Measurements from ENCODE around the gene LMBRD1.

The LMBRD1 gene

DNA sequence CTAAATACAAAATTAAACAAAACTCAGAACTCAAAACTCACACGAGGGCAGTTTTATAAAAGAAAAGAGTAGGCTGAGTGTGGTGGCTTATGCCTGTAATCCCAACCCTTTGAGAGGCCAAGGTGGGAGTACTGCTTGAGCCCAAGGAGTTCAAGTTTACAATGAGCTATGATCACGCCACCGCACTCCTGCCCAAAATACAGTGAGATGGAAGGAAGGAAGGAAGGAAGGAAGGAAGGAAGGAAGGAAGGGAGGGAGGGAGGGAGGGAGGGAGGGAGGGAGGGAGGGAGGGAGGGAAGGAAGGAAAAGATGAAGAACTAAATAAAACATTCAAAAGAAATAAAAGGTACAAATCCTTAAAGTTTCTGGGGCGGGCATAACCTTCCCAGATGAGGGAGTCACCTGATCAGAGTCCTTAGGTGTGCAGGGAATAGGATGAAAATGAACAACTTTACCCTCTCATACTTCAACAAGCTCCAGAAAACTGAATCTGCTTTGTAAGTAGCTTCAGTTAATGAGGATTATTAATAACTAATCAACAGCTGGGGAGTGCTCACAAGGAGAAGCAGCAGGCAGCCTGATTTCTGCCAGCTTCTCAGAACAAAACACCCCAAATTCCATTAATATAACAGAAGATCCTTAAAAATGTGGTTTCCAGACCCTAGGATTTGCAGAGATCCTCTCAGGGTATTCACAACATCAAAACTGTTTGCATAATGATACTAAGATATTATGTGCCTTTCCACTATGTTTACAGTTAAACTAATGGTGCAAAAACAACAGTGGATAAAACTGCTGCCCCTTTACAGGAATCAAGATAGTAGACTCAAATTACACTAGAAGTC, 21.8 kb downstream of the LMBRD1 start:
- TF ChIP-seq TOX (CRISPR knock-in tag; IDR thresholded peaks at IDR 0.05; ENCODE audit: borderline replicate concordance) (no peak), BACH2 (CRISPR knock-in tag; IDR thresholded peaks at IDR 0.05; ENCODE audit: borderline replicate concordance) (no peak), OSR1 (CRISPR knock-in tag; IDR thresholded peaks at IDR 0.05) (no peak), ARNTL (CRISPR knock-in tag; IDR thresholded peaks at IDR 0.05; ENCODE audit: borderline replicate concordance, low read depth) (no peak), ZFP30 (CRISPR knock-in tag; IDR thresholded peaks at IDR 0.05) (no peak), ZFP3 (CRISPR knock-in tag; IDR thresholded peaks at IDR 0.05) (no peak), ZNF8 (CRISPR knock-in tag; IDR thresholded peaks at IDR 0.05) (no peak), TCF4 (CRISPR knock-in tag; IDR thresholded peaks at IDR 0.05; ENCODE audit: borderline replicate concordance) (no peak), ZNF70 (CRISPR knock-in tag; IDR thresholded peaks at IDR 0.05) (no peak), ISL1 (CRISPR knock-in tag; IDR thresholded peaks at IDR 0.05) (no peak), GLIS3 (CRISPR knock-in tag; IDR thresholded peaks at IDR 0.05) (no peak), ESRRG (CRISPR knock-in tag; IDR thresholded peaks at IDR 0.05) (no peak), RARB (CRISPR knock-in tag; IDR thresholded peaks at IDR 0.05) (no peak), ZC3H10 (CRISPR knock-in tag; IDR thresholded peaks at IDR 0.05) (no peak), CSDC2 (CRISPR knock-in tag; IDR thresholded peaks at IDR 0.05) (no peak)
- TF ChIP-seq, protein P1, sequence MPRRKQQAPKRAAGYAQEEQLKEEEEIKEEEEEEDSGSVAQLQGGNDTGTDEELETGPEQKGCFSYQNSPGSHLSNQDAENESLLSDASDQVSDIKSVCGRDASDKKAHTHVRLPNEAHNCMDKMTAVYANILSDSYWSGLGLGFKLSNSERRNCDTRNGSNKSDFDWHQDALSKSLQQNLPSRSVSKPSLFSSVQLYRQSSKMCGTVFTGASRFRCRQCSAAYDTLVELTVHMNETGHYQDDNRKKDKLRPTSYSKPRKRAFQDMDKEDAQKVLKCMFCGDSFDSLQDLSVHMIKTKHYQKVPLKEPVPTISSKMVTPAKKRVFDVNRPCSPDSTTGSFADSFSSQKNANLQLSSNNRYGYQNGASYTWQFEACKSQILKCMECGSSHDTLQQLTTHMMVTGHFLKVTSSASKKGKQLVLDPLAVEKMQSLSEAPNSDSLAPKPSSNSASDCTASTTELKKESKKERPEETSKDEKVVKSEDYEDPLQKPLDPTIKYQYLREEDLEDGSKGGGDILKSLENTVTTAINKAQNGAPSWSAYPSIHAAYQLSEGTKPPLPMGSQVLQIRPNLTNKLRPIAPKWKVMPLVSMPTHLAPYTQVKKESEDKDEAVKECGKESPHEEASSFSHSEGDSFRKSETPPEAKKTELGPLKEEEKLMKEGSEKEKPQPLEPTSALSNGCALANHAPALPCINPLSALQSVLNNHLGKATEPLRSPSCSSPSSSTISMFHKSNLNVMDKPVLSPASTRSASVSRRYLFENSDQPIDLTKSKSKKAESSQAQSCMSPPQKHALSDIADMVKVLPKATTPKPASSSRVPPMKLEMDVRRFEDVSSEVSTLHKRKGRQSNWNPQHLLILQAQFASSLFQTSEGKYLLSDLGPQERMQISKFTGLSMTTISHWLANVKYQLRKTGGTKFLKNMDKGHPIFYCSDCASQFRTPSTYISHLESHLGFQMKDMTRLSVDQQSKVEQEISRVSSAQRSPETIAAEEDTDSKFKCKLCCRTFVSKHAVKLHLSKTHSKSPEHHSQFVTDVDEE (CRISPR knock-in tag; IDR thresholded peaks at IDR 0.05) = no peak
- TF ChIP-seq, protein P2, sequence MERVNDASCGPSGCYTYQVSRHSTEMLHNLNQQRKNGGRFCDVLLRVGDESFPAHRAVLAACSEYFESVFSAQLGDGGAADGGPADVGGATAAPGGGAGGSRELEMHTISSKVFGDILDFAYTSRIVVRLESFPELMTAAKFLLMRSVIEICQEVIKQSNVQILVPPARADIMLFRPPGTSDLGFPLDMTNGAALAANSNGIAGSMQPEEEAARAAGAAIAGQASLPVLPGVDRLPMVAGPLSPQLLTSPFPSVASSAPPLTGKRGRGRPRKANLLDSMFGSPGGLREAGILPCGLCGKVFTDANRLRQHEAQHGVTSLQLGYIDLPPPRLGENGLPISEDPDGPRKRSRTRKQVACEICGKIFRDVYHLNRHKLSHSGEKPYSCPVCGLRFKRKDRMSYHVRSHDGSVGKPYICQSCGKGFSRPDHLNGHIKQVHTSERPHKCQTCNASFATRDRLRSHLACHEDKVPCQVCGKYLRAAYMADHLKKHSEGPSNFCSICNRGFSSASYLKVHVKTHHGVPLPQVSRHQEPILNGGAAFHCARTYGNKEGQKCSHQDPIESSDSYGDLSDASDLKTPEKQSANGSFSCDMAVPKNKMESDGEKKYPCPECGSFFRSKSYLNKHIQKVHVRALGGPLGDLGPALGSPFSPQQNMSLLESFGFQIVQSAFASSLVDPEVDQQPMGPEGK (CRISPR knock-in tag; IDR thresholded peaks at IDR 0.05; ENCODE audit: borderline replicate concordance) = no peak
- TF ChIP-seq, protein P3, sequence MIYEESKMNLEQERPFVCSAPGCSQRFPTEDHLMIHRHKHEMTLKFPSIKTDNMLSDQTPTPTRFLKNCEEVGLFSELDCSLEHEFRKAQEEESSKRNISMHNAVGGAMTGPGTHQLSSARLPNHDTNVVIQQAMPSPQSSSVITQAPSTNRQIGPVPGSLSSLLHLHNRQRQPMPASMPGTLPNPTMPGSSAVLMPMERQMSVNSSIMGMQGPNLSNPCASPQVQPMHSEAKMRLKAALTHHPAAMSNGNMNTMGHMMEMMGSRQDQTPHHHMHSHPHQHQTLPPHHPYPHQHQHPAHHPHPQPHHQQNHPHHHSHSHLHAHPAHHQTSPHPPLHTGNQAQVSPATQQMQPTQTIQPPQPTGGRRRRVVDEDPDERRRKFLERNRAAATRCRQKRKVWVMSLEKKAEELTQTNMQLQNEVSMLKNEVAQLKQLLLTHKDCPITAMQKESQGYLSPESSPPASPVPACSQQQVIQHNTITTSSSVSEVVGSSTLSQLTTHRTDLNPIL (CRISPR knock-in tag; IDR thresholded peaks at IDR 0.05; ENCODE audit: low read depth) = no peak
- ATAC-seq = no peak

DNA sequence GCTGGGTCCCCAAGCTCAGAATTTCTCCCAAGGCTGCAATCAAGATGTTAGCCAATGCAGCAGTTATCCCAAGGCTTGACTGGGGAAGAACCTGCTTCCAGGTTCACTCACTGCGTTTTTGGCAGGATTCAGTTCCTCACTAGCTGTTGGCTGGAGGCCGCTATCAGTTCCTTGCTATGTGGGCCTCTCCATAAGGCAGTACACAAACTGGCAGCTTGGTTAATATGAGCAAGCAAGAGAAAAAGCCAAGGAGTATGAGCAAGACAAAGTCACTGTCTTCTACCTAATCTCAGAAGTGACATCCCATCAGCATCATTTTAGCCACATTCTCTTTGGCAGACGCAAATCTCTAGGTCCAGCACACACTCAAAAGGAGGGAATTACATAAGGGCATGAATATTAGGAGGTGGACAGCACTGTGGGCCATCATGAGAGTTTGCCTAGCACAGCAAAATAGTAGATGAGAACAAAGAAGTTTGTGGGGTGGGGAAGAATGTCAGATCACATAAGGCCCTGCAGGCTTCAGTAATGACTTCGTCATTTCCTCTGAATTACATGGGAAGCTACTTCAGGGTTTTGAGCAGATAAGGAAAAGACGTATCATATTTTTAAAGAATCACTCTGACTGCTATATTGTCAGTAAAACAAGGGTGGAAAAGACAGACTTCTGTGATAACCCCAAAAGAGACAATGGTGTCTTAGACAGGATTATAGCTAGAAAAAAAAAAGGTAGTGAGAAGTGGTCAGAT, 25.5 kb downstream of the LMBRD1 start:
- ATAC-seq = no peak
- TF ChIP-seq ZFP30 (CRISPR knock-in tag; IDR thresholded peaks at IDR 0.05) (no peak), TOX (CRISPR knock-in tag; IDR thresholded peaks at IDR 0.05; ENCODE audit: borderline replicate concordance) (no peak), ZNF565 (CRISPR knock-in tag; conservative IDR thresholded peaks at IDR 0.05; ENCODE audit: low read depth) (no peak), ZNF8 (CRISPR knock-in tag; IDR thresholded peaks at IDR 0.05) (no peak), ZFP3 (CRISPR knock-in tag; IDR thresholded peaks at IDR 0.05) (no peak), PPARA (CRISPR knock-in tag; IDR thresholded peaks at IDR 0.05; ENCODE audit: borderline replicate concordance) (no peak), ZNF70 (CRISPR knock-in tag; IDR thresholded peaks at IDR 0.05) (no peak)
- TF ChIP-seq, protein P4, sequence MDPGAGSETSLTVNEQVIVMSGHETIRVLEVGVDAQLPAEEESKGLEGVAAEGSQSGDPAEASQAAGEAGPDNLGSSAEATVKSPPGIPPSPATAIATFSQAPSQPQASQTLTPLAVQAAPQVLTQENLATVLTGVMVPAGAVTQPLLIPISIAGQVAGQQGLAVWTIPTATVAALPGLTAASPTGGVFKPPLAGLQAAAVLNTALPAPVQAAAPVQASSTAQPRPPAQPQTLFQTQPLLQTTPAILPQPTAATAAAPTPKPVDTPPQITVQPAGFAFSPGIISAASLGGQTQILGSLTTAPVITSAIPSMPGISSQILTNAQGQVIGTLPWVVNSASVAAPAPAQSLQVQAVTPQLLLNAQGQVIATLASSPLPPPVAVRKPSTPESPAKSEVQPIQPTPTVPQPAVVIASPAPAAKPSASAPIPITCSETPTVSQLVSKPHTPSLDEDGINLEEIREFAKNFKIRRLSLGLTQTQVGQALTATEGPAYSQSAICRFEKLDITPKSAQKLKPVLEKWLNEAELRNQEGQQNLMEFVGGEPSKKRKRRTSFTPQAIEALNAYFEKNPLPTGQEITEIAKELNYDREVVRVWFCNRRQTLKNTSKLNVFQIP (CRISPR knock-in tag; IDR thresholded peaks at IDR 0.05; ENCODE audit: borderline replicate concordance, low read depth) = no peak
- TF ChIP-seq, protein P3 (CRISPR knock-in tag; IDR thresholded peaks at IDR 0.05; ENCODE audit: low read depth) = no peak
- TF ChIP-seq, protein P5, sequence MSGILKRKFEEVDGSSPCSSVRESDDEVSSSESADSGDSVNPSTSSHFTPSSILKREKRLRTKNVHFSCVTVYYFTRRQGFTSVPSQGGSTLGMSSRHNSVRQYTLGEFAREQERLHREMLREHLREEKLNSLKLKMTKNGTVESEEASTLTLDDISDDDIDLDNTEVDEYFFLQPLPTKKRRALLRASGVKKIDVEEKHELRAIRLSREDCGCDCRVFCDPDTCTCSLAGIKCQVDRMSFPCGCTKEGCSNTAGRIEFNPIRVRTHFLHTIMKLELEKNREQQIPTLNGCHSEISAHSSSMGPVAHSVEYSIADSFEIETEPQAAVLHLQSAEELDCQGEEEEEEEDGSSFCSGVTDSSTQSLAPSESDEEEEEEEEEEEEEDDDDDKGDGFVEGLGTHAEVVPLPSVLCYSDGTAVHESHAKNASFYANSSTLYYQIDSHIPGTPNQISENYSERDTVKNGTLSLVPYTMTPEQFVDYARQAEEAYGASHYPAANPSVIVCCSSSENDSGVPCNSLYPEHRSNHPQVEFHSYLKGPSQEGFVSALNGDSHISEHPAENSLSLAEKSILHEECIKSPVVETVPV (CRISPR knock-in tag; IDR thresholded peaks at IDR 0.05) = no peak
- TF ChIP-seq, protein P1 (CRISPR knock-in tag; IDR thresholded peaks at IDR 0.05) = no peak

Measured in SK-N-SH treated with all-trans-retinoic acid at 6 μM for 48 hours (cell line).